Fibroblast of skin of left quadriceps (primary cell): Measurements from ENCODE around the gene TMEM161A.

Experiments
- DNase-seq, 2 experiments: peaks; one replicate each; pipeline ENCODE4 v3.0.0-alpha.2; 2013; ENCODE audit warnings: low read depth in 2 of 2

Gene TMEM161A

GRCh38 chr19:19096641-19097627, 41.3 kb downstream of the TMEM161A start:
- no peak for DNase-seq

- DNase-seq: no peak
Measured at GRCh38 chr19:19095691-19096090, 42.6 kb downstream of the TMEM161A start.

GRCh38 chr19:19094513-19094912, 43.8 kb downstream of the TMEM161A start:
- no peak for DNase-seq

- no peak for DNase-seq
Measured at GRCh38 chr19:19087676-19088075, 50.6 kb downstream of the TMEM161A start.

- DNase-seq: no peak
Measured at GRCh38 chr19:19083413-19084178, 54.7 kb downstream of the TMEM161A start.

GRCh38 chr19:19081642-19082151, 56.6 kb downstream of the TMEM161A start:
- no peak for DNase-seq

GRCh38 chr19:19079571-19079970, 58.7 kb downstream of the TMEM161A start:
- no peak for DNase-seq

- DNase-seq: no peak
Measured at GRCh38 chr19:19078801-19079200, 59.5 kb downstream of the TMEM161A start.

- no peak for DNase-seq
Measured at GRCh38 chr19:19077103-19077502, 61.2 kb downstream of the TMEM161A start.

GRCh38 chr19:19076476-19076875, 61.8 kb downstream of the TMEM161A start:
- DNase-seq: no peak

- no peak for DNase-seq
Measured at GRCh38 chr19:19075126-19075525, 63.2 kb downstream of the TMEM161A start.

GRCh38 chr19:19074196-19074882, 63.9 kb downstream of the TMEM161A start:
- no peak for DNase-seq

- no peak for DNase-seq
Measured at GRCh38 chr19:19071897-19072296, 66.4 kb downstream of the TMEM161A start.
